Kidney epithelial cell (primary cell): ENCODE results near the gene HOXB8. TPM values are rescaled to one million over a fixed set of nuclear protein-coding genes. Genes with fewer than 3 reads are reported as not detected.
A peak's percentile ranks its signal among the peaks of the same experiment; 100 is the strongest.

Experiments used
- DNase-seq: peaks from one replicate; pipeline ENCODE4 v3.0.0-alpha.2; 2010; ENCODE audit warnings: low read depth
- H3K27me3 ChIP-seq: 2 replicates; pipeline ENCODE4 v1.6.0; 2011; ENCODE audit warnings: low read length; ENCODE audit not compliant: control insufficient read depth, insufficient read depth
- H3K36me3 ChIP-seq: 2 replicates; pipeline ENCODE4 v1.5.1; 2011; ENCODE audit warnings: low read length; ENCODE audit not compliant: control insufficient read depth, insufficient read depth
- H3K4me3 ChIP-seq: 2 replicates; pipeline ENCODE4 v1.5.1; 2011; ENCODE audit warnings: low read depth, mild to moderate bottlenecking, control low read depth, low read length
- total RNA-seq: library from RNA; depleted of rRNA; stranded (reverse); fragments of >200 nt; gene quantifications from 2 replicates; pipeline ENCODE4 v1.2.3, GENCODE V29; 2015
- TF ChIP-seq, protein P1 (sequence below): IDR thresholded peaks from 2 replicates; pipeline ENCODE4 v1.5.1; 2011; ENCODE audit warnings: mild to moderate bottlenecking, moderate library complexity, low read length, control low read depth, inconsistent platforms; ENCODE audit not compliant: insufficient read depth, poor library complexity, severe bottlenecking

HOXB8 gene
- total RNA-seq, 1 donor from 2014 or later: 7.5 TPM

GRCh38 chr17:48595278-48595999, 19.7 kb downstream of the HOXB8 start:
- DNase-seq: no peak
- no peaks in the 10 kb centered on the region for H3K27me3 ChIP-seq
- peaks cover 4% of the 10 kb centered on the region for H3K36me3 ChIP-seq
- TF ChIP-seq, protein P1, sequence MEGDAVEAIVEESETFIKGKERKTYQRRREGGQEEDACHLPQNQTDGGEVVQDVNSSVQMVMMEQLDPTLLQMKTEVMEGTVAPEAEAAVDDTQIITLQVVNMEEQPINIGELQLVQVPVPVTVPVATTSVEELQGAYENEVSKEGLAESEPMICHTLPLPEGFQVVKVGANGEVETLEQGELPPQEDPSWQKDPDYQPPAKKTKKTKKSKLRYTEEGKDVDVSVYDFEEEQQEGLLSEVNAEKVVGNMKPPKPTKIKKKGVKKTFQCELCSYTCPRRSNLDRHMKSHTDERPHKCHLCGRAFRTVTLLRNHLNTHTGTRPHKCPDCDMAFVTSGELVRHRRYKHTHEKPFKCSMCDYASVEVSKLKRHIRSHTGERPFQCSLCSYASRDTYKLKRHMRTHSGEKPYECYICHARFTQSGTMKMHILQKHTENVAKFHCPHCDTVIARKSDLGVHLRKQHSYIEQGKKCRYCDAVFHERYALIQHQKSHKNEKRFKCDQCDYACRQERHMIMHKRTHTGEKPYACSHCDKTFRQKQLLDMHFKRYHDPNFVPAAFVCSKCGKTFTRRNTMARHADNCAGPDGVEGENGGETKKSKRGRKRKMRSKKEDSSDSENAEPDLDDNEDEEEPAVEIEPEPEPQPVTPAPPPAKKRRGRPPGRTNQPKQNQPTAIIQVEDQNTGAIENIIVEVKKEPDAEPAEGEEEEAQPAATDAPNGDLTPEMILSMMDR: no peak
- H3K4me3 ChIP-seq: peak overlapping the region; percentile 92

GRCh38 chr17:48594538-48595277, 20.4 kb downstream of the HOXB8 start:
- Histone ChIP-seq H3K27me3 (no peaks in the 10 kb centered on the region), H3K36me3 (peaks cover 4% of the 10 kb centered on the region), H3K4me3 (peak overlapping the region; percentile 92)
- TF ChIP-seq, protein P1: no peak
- DNase-seq: no peak

DNA sequence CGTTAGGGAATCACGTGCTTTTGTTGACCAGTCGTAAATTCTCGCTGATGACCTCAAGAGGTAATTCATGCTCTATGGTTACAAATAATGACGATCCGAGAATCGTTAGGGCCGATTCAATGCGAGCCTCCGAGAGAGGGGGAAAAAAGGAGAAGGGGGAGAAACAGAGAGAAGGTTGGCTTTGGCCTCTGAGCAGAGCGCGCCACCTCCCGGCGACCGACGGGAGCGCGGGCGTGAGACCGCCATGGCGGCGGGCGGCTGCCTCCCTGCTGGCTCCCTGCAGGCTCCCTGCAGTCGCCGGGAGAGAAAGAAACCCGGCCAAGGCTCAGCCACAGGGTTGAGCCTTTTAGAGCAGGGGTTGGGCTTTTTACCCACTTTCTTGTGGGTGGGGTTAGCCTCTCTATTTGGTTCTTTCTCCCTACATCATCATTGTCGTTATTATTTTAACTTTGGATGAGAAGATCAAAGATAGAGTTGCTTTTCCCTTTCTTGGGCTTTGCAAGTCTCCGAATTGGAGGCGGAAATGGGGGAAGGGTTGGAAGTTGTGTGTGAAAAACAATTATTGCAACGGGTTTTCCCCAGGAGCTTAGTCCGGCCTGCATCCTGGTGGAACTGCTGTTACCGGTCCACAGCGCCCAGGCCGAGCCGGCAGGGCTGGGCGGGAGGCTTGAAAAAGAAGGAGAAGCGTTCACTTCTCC, 21.1 kb downstream of the HOXB8 start:
- TF ChIP-seq, protein P1: peak; percentile 76
- Histone ChIP-seq H3K36me3 (peaks cover 4% of the 10 kb centered on the region), H3K27me3 (no peaks in the 10 kb centered on the region), H3K4me3 (peak overlapping the region; percentile 92)
- DNase-seq: no peak

DNA sequence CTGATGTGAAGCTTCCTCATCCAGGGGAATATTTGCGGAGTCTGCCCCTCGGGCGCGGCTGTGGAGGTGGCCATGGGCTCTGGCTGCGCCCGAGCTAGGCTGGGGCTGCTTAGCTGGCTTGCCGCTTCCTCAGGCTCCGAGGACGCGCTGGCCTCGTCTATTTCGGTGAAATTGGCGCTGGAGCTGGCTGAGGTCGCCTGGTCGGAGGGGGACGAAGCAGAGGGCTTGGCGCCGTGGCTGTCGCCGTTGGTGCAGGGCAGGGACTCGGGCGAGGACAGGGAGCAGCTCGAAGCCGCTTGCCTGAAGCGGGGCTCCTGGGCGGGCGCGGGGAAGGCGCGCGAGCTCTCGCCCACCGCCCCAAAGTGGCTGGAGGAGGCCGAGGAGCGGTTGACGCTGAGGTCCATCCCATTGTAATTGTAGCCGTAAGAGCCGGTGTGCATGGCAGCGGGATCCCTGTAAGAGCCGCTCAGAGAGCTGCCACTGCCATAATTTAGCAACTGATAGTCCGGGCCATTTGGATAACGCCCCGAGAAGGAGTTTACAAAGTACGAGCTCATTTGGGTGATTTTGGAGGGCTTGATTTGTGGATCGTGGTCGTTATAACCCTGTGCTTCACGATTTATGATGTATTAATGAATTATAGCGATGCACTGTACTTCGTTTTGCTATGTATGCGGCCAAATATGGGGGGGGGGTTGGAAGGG, 21.8 kb downstream of the HOXB8 start, which contains the start of gene HOXB5:
Gene HOXB5, minus strand, starts transcription at position 654 of the 704 bp plus-strand sequence. Its CDS starts 97 bp downstream, at position 557.
- Histone ChIP-seq H3K27me3 (no peaks in the 10 kb centered on the region), H3K4me3 (peak within 1 kb of the TSS; percentile 92), H3K36me3 (peaks cover 4% of the 10 kb centered on the region)
- TF ChIP-seq, protein P1: no peak
- no peak for DNase-seq

- Histone ChIP-seq H3K27me3 (no peaks in the 10 kb centered on the region), H3K36me3 (peaks cover 6% of the 10 kb centered on the region), H3K4me3 (peak overlapping the region; percentile 68)
- TF ChIP-seq, protein P1: no peak
- no peak for DNase-seq
These were observed 22.5 kb downstream of the HOXB8 start for GRCh38 chr17:48592577-48592976.
